ENCODE data around the gene MDFIC.

- TF ChIP-seq CTCF (conservative IDR thresholded peaks at IDR 0.05): no peak
- TF ChIP-seq ZFX (IDR thresholded peaks at IDR 0.05): no peak
Observed at GRCh38 chr7:114934086-114934485, 12.2 kb downstream of the MDFIC start.
